Chondrocyte (in vitro differentiated cells): Measurements from ENCODE around the gene RETREG1. TPM values are rescaled to one million over a fixed set of nuclear protein-coding genes. Genes with fewer than 3 reads are reported as not detected.
"Not testable (repeated sequence)": the region's sequence is repeated elsewhere in the genome, so short reads cannot be mapped to it uniquely, and the experiment has no call there.

Experiments
- DNase-seq: peaks from one replicate; pipeline ENCODE4 v3.0.0; 2021; ENCODE audit warnings: mixed read lengths, low spot score
- H3K27ac Mint-ChIP-seq: one replicate; pipeline ENCODE4 v1.8.0; 2021; ENCODE audit warnings: mild to moderate bottlenecking, moderate library complexity, mixed read lengths; ENCODE audit not compliant: unreplicated experiment
- H3K27me3 Mint-ChIP-seq: 2 replicates; pipeline ENCODE4 v1.8.0; 2021; ENCODE audit warnings: low read depth, mixed read lengths
- H3K36me3 Mint-ChIP-seq: 2 replicates; pipeline ENCODE4 v1.8.0; 2021; ENCODE audit warnings: low read depth, mixed read lengths
- H3K4me1 Mint-ChIP-seq: 2 replicates; pipeline ENCODE4 v1.8.0; 2021; ENCODE audit warnings: low read depth, mild to moderate bottlenecking, mixed read lengths
- H3K4me3 Mint-ChIP-seq: one replicate; pipeline ENCODE4 v1.8.0; 2021; ENCODE audit warnings: mild to moderate bottlenecking, moderate library complexity, mixed read lengths; ENCODE audit not compliant: unreplicated experiment
- H3K9me3 Mint-ChIP-seq: 2 replicates; pipeline ENCODE4 v1.8.0; 2021; ENCODE audit warnings: low read depth, mixed read lengths
- CTCF ChIP-seq: fragments of 200-600 bp; sonication (generic); IDR thresholded peaks from 2 replicates; pipeline ENCODE4 v1.5.0; 2021; ENCODE audit warnings: antibody characterized with exemption, mild to moderate bottlenecking, moderate library complexity
- total RNA-seq: library from RNA; stranded (reverse); gene quantifications from 3 replicates; pipeline ENCODE4 v1.2.1, GENCODE V29; 2021

Gene RETREG1
- total RNA-seq, 1 donor from 2014 or later = 3.3 TPM

- H3K4me3 Mint-ChIP-seq = peak overlapping the region; percentile 72
- TF ChIP-seq CTCF = no peak
- H3K27ac Mint-ChIP-seq = no peak overlapping the region
- H3K36me3 Mint-ChIP-seq = no peaks in the 10 kb centered on the region
- peaks cover 19% of the 10 kb centered on the region for H3K27me3 Mint-ChIP-seq
- no peaks in the 10 kb centered on the region for H3K9me3 Mint-ChIP-seq
- DNase-seq = no peak
- H3K4me1 Mint-ChIP-seq = peaks cover 7% of the 10 kb centered on the region
Observed at GRCh38 chr5:16615741-16616535, 859 bp downstream of the RETREG1 start.

- Mint-ChIP-seq H3K4me1 (peaks cover 7% of the 10 kb centered on the region), H3K27ac (no peak overlapping the region), H3K36me3 (peaks cover 1% of the 10 kb centered on the region), H3K27me3 (peaks cover 11% of the 10 kb centered on the region), H3K4me3 (no peak overlapping the region), H3K9me3 (no peaks in the 10 kb centered on the region)
- no peak for DNase-seq
- TF ChIP-seq CTCF = no peak
Observed at GRCh38 chr5:16612007-16612406, 4.8 kb downstream of the RETREG1 start.

- H3K4me1 Mint-ChIP-seq, DNase-seq, H3K36me3 Mint-ChIP-seq, H3K4me3 Mint-ChIP-seq, H3K27ac Mint-ChIP-seq, H3K9me3 Mint-ChIP-seq: not testable (repeated sequence)
- peaks cover 11% of the 10 kb centered on the region for H3K27me3 Mint-ChIP-seq
Observed at GRCh38 chr5:16610896-16611295, 5.9 kb downstream of the RETREG1 start.

- Mint-ChIP-seq H3K27ac (no peak overlapping the region), H3K4me1 (no peaks in the 10 kb centered on the region), H3K4me3 (no peak overlapping the region), H3K9me3 (no peaks in the 10 kb centered on the region), H3K36me3 (peaks cover 1% of the 10 kb centered on the region), H3K27me3 (peaks cover 15% of the 10 kb centered on the region)
- no peak for DNase-seq
- no peak for TF ChIP-seq CTCF
Observed at GRCh38 chr5:16609412-16609811, 7.4 kb downstream of the RETREG1 start.

- H3K4me3 Mint-ChIP-seq = no peak overlapping the region
- peaks cover 1% of the 10 kb centered on the region for H3K36me3 Mint-ChIP-seq
- TF ChIP-seq CTCF = no peak
- H3K27me3 Mint-ChIP-seq = peaks cover 9% of the 10 kb centered on the region
- H3K27ac Mint-ChIP-seq = no peak overlapping the region
- H3K9me3 Mint-ChIP-seq = no peaks in the 10 kb centered on the region
- DNase-seq = no peak
- no peaks in the 10 kb centered on the region for H3K4me1 Mint-ChIP-seq
Observed at GRCh38 chr5:16606628-16607027, 10.2 kb downstream of the RETREG1 start.

GRCh38 chr5:16603701-16604100 is 13.1 kb downstream of the RETREG1 start:
- Mint-ChIP-seq H3K36me3 (no peaks in the 10 kb centered on the region), H3K4me3 (no peak overlapping the region), H3K27me3 (peaks cover 9% of the 10 kb centered on the region), H3K27ac (no peak overlapping the region), H3K9me3 (no peaks in the 10 kb centered on the region), H3K4me1 (peaks cover 14% of the 10 kb centered on the region)
- DNase-seq = no peak
- no peak for TF ChIP-seq CTCF
